C1 segment of cervical spinal cord (tissue), 14 donors: ENCODE data around the gene FLOT1.
A peak's percentile ranks its signal among the peaks of the same experiment; 100 is the strongest.

Experiments used
- DNase-seq, 14 donors: peaks; one replicate each; lab custom pipeline; 2025; lab: John Stamatoyannopoulos, UW

FLOT1 gene

DNA sequence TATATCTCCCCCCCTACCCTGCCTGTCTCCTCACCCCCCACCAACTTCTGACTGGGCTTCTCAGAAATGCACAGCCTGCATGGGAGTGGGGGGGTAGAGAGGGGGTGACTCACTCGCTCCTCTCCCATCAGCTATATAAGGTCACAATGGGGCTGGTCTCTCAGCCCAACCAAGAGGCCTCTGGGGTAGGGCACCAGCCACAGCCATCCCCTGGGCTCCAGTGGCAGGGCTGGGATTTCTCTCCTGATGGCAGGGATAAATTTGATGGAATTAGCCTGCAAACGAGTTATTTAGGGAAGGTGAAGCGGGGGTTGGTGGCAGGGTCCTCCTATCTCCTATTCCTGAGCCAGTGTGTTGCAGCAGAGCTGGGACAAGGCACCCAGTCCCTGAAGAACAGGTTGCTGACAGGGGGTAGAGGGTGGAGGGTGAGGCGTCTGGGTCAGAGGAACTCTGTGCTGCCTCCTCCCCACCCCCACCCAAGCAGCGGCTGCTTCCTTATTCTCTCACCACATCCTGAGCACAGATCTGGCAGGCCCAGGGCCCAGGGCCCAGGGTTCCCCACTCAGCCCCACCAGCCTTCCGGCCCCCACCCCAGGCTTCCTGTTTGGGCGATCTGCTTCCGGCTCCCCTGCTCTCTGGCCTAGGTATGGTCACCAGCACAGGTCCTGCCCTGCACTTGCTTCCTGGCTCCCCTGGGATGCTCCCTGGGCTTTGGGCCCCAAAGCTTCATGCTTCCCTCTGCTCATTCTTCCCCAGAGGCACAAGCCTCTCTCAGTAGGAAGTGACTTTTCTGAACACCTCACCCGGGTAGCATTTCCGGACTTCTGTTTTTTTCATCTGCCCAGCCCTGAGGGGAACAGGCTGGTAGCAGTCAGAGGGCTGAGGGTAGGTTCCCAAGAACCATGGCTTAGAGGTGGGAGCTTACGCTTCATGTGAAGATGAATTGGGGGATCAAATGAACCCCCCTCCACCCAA is 60.1 kb downstream of the FLOT1 start:
- DNase-seq: peak in 10 of 14 donors; percentile 33 to 78 (median 48)

DNA sequence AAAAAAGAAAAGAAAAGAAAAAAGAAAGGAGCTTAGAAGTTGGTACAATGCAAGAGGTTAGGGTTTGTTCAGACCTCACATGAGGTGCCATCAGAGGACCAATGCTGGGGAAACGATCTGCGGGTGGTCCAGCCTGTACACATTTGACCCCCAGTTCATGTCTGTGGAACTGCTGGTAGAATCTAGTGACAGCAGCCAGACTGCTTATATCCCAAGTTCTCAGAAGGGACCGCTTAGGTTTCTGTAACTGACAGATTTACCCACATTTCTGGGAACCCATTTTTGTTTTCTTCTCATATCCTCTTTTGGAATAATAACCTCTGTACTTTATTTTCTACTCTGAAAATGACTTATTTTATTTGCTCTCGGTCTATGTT is 60.7 kb downstream of the FLOT1 start:
- DNase-seq: no peak

DNA sequence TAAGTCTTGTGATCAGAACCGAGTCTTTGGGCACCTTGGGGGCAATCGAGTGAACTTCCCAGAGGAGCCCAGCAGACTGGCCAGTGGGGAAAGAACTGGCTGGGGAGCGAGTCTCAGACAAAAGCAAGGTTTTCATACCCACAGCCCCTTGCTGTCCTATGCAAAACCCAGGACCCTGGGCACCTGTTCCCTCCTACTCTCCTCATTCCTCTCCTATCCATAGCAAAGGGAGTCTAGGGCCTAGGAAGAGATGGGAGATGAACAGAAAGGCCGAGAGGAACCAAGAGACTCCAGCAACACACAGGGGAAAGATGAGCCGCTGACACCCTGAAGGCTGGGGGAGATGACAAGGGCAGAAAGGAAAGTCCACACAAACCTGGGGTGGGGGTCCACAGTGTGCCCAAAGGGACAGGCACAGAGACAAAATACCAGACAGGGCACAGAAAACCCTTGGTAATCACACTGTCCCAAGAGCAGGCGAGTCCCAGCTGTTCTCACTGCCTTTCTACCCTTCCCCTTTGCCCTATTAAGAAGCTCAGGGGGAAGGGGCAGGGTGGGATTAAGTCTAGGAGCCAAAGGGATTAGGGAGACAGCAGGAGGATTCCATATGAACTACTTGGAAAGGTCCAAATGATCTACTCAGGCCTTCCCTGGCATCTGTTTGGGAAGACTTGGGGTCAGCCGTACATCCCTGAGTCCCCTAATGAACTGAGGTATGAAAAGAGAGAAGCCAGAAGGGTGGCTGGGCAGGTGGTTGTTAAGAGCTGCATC is 62.5 kb downstream of the FLOT1 start:
- no peak for DNase-seq

DNA sequence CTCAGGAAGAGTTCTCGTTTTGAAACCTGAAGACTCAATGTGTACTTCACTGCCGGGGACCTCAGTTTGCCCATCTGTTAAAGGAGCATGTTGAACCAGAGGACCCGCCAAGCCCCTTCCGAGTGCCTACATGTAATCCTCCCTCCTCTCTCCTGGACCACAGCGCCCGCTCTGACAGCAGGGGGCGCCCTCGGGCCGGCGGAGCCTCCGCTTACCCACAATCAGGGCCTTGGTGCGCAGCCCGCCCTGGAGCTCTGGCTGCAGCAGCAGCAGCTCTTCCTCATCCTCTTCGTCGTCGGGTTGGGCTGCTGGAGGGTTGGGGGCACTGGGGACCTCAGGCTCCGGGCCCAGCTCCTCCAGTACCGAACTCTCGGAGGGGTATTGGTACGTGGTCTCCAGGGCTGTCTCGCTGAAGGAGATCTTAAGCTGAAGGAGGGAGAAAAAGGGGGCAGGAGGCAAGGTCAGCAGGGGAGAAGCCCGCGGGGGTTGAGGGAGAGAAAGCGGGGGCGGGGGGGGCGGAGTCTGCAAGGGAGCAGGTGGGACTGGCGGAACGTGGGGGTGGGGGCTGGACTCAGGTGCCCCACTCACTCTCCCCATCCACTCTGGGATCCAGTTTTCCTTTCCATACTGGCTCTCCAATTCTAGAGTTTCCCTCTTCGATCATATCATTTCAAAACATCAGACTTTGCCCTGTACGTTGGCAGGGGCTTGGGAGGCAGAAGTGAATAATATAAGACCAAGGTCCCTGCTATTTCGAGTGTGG is 63.3 kb downstream of the FLOT1 start:
- DNase-seq: peak in 13 of 14 donors; percentile 22 to 87 (median 72)
